H9 (cell line): ENCODE data around the gene TRAPPC13. TPM values are rescaled to one million over a fixed set of nuclear protein-coding genes. Genes with fewer than 3 reads are reported as not detected.

Experiments
- DNase-seq: peaks from one replicate; pipeline ENCODE4 v3.0.0-alpha.2; 2017
- H2AFZ ChIP-seq: one replicate; pipeline ENCODE4 v1.6.1; 2013; ENCODE audit warnings: mild to moderate bottlenecking, low read length, control low read depth, moderate library complexity
- H2AK5ac ChIP-seq: 2 replicates; pipeline ENCODE4 v1.6.1; 2013; ENCODE audit warnings: low read length, control low read depth, mixed read lengths; ENCODE audit not compliant: insufficient read length
- H2BK120ac ChIP-seq: one replicate; pipeline ENCODE4 v1.6.1; 2013; ENCODE audit warnings: low read depth, mild to moderate bottlenecking, low read length, control low read depth, inconsistent platforms; ENCODE audit not compliant: poor library complexity, severe bottlenecking
- H2BK12ac ChIP-seq: 2 replicates; pipeline ENCODE4 v1.6.1; 2013; ENCODE audit warnings: low read length, control low read depth, mixed read lengths, low read depth; ENCODE audit not compliant: insufficient read length
- H2BK15ac ChIP-seq: 2 replicates; pipeline ENCODE4 v1.6.1; 2013; ENCODE audit warnings: low read depth, low read length, control low read depth
- H2BK20ac ChIP-seq: one replicate; pipeline ENCODE4 v1.6.1; 2013; ENCODE audit warnings: low read depth, mild to moderate bottlenecking, low read length, control low read depth, inconsistent platforms; ENCODE audit not compliant: poor library complexity, severe bottlenecking
- H2BK5ac ChIP-seq: 2 replicates; pipeline ENCODE4 v1.6.1; 2013; ENCODE audit warnings: low read length, control low read depth, mixed read lengths; ENCODE audit not compliant: insufficient read length
- H3K14ac ChIP-seq: 2 replicates; pipeline ENCODE4 v1.6.1; 2013; ENCODE audit warnings: low read length, control low read depth; ENCODE audit not compliant: insufficient read depth
- H3K18ac ChIP-seq: 2 replicates; pipeline ENCODE4 v1.6.1; 2013; ENCODE audit warnings: low read depth, mild to moderate bottlenecking, mixed read lengths, low read length, control low read depth; ENCODE audit not compliant: insufficient read length
- H3K23ac ChIP-seq: 2 replicates; pipeline ENCODE4 v1.6.1; 2013; ENCODE audit warnings: low read length, control low read depth, mixed read lengths, low read depth; ENCODE audit not compliant: insufficient read length
- H3K23me2 ChIP-seq: 2 replicates; pipeline ENCODE4 v1.6.1; 2013; ENCODE audit warnings: low read depth, mild to moderate bottlenecking, mixed read lengths, low read length, control low read depth; ENCODE audit not compliant: insufficient read length, poor library complexity, severe bottlenecking
- H3K27ac ChIP-seq: 2 replicates; pipeline ENCODE4 v1.5.1; 2013; ENCODE audit warnings: low read length, control low read depth, mixed read lengths, low read depth; ENCODE audit not compliant: insufficient read length
- H3K27me3 ChIP-seq: 2 replicates; pipeline ENCODE4 v1.6.1; 2013; ENCODE audit warnings: low read length, control low read depth, inconsistent platforms; ENCODE audit not compliant: insufficient read depth
- H3K4ac ChIP-seq: 2 replicates; pipeline ENCODE4 v1.6.1; 2013; ENCODE audit warnings: low read depth, mild to moderate bottlenecking, control low read depth, inconsistent platforms, low read length, moderate library complexity
- H3K4me1 ChIP-seq: 2 replicates; pipeline ENCODE4 v1.6.1; 2013; ENCODE audit warnings: low read length, control low read depth, inconsistent platforms; ENCODE audit not compliant: insufficient read depth
- H3K4me2 ChIP-seq: 2 replicates; pipeline ENCODE4 v1.6.1; 2013; ENCODE audit warnings: low read length, control low read depth, mixed read lengths; ENCODE audit not compliant: insufficient read length, insufficient read depth
- H3K56ac ChIP-seq: 2 replicates; pipeline ENCODE4 v1.6.1; 2013; ENCODE audit warnings: low read depth, mild to moderate bottlenecking, mixed read lengths, low read length, control low read depth; ENCODE audit not compliant: insufficient read length
- H3K79me1 ChIP-seq: 2 replicates; pipeline ENCODE4 v1.6.1; 2013; ENCODE audit warnings: low read depth, mild to moderate bottlenecking, moderate library complexity, low read length, control low read depth, inconsistent platforms; ENCODE audit not compliant: insufficient read depth, poor library complexity, severe bottlenecking
- H3K79me2 ChIP-seq: 2 replicates; pipeline ENCODE4 v1.6.1; 2013; ENCODE audit warnings: low read length, control low read depth, inconsistent platforms; ENCODE audit not compliant: insufficient read depth
- H3K9ac ChIP-seq: 2 replicates; pipeline ENCODE4 v1.6.1; 2013; ENCODE audit warnings: low read length, control low read depth, mixed read lengths; ENCODE audit not compliant: insufficient read length; ENCODE audit errors: extremely low read depth
- H3K9me3 ChIP-seq: one replicate; pipeline ENCODE4 v1.6.1; 2013; ENCODE audit warnings: low read depth, low read length, inconsistent platforms; ENCODE audit not compliant: control insufficient read depth
- H3T11ph ChIP-seq: one replicate; pipeline ENCODE4 v1.6.1; 2013; ENCODE audit warnings: mild to moderate bottlenecking, low read length, control low read depth, inconsistent platforms
- H4K20me1 ChIP-seq: one replicate; pipeline ENCODE4 v1.6.1; 2013; ENCODE audit not compliant: control insufficient read depth, insufficient read length, insufficient read depth
- H4K5ac ChIP-seq: 2 replicates; pipeline ENCODE4 v1.6.1; 2013; ENCODE audit warnings: low read depth, mild to moderate bottlenecking, mixed read lengths, low read length, control low read depth; ENCODE audit not compliant: insufficient read length
- H4K8ac ChIP-seq: replicated peaks from 2 replicates; pipeline ENCODE4 v1.6.1; 2013; ENCODE audit warnings: low read length, control low read depth, mixed read lengths, low read depth; ENCODE audit not compliant: insufficient read length
- H4K91ac ChIP-seq: 2 replicates; pipeline ENCODE4 v1.6.1; 2013; ENCODE audit warnings: low read depth, mild to moderate bottlenecking, moderate library complexity, mixed read lengths, low read length, control low read depth; ENCODE audit not compliant: insufficient read length
- H3K27ac Mint-ChIP-seq, 3 experiments: 2 replicates in 2 of 3; 3 replicates in 1 of 3; pipeline ENCODE4 v1.8.0; 2020 to 2021; ENCODE audit warnings: mixed read lengths in 3 of 3, mild to moderate bottlenecking in 1 of 3, moderate library complexity in 1 of 3
- H3K27me3 Mint-ChIP-seq: 2 replicates; pipeline ENCODE4 v1.8.0; 2021; ENCODE audit warnings: low read depth, mild to moderate bottlenecking, moderate library complexity, mixed read lengths
- H3K36me3 Mint-ChIP-seq, 3 experiments: 2 replicates in 2 of 3; 3 replicates in 1 of 3; pipeline ENCODE4 v1.8.0; 2020 to 2021; ENCODE audit warnings: low read depth in 3 of 3, mixed read lengths in 3 of 3; ENCODE audit not compliant: insufficient read depth in 1 of 3
- H3K4me1 Mint-ChIP-seq, 2 experiments: 2 replicates each; pipeline ENCODE4 v1.8.0; 2020; ENCODE audit warnings: mixed read lengths in 2 of 2
- H3K4me3 Mint-ChIP-seq, 2 experiments: 2 replicates in 1 of 2; 3 replicates in 1 of 2; pipeline ENCODE4 v1.8.0; 2020 to 2021; ENCODE audit warnings: mild to moderate bottlenecking in 2 of 2, mixed read lengths in 2 of 2, moderate library complexity in 1 of 2
- H3K9me3 Mint-ChIP-seq, 2 experiments: 2 replicates in 1 of 2; 3 replicates in 1 of 2; pipeline ENCODE4 v1.8.0; 2020; ENCODE audit warnings: mild to moderate bottlenecking in 2 of 2, mixed read lengths in 2 of 2, moderate library complexity in 1 of 2
- WGBS: extraction: QIAGEN DNeasy Blood & Tissue Kit; methylation state at CpG from one replicate; pipeline ENCODE4 v1.1.7; 2013; ENCODE audit warnings: missing lambda C conversion rate, low lambda C conversion rate, mixed read lengths; ENCODE audit not compliant: insufficient read length; ENCODE audit errors: extremely low coverage; 5-methylcytosine and 5-hydroxymethylcytosine counted together
- total RNA-seq: library from RNA; stranded (reverse); gene quantifications from 2 replicates; pipeline ENCODE4 v1.2.1, GENCODE V29; 2021
- TF ChIP-seq, protein P1 (sequence below): fragments of 200-600 bp; sonication (generic); conservative IDR thresholded peaks from 3 replicates; pipeline ENCODE4 v1.8.0; 2021; ENCODE audit warnings: antibody characterized with exemption, mild to moderate bottlenecking

Gene TRAPPC13
- total RNA-seq, 1 experiment from 2014 or later, result 16.7 TPM

GRCh38 chr5:65682148-65682547 lies 57.3 kb downstream of the TRAPPC13 start:
- no peak overlapping the region for H4K91ac ChIP-seq
- H3T11ph ChIP-seq, result no peak overlapping the region
- H3K9ac ChIP-seq, result no peak overlapping the region
- H3K27me3 ChIP-seq, result no peaks in the 10 kb centered on the region
- Mint-ChIP-seq H3K36me3 (peaks cover 14 to 37% (median 29%) of the 10 kb centered on the region in 3 experiments; a peak in 6 of 7 replicates), H3K9me3 (no peaks in the 10 kb centered on the region), H3K4me1 (no peaks in the 10 kb centered on the region), H3K4me3 (no peak overlapping the region), H3K27me3 (no peaks in the 10 kb centered on the region), H3K27ac (no peak overlapping the region)
- DNase-seq, result no peak
- H3K56ac ChIP-seq, result no peak overlapping the region
- H3K4me2 ChIP-seq, result no peak overlapping the region
- no peak overlapping the region for H3K18ac ChIP-seq
- no peak overlapping the region for H2BK12ac ChIP-seq
- no peak overlapping the region for H2BK5ac ChIP-seq
- H2BK15ac ChIP-seq, result no peak overlapping the region
- H3K79me1 ChIP-seq, result no peaks in the 10 kb centered on the region
- no peak overlapping the region for H3K14ac ChIP-seq
- H3K23me2 ChIP-seq, result no peaks in the 10 kb centered on the region
- no peak overlapping the region for H2AFZ ChIP-seq
- H4K20me1 ChIP-seq, result no peaks in the 10 kb centered on the region
- WGBS, result no CpG with 5 or more reads among the region's 3 CpGs
- no peak overlapping the region for H2BK120ac ChIP-seq
- H2AK5ac ChIP-seq, result no peak overlapping the region
- no peak overlapping the region for H3K27ac ChIP-seq
- no peaks in the 10 kb centered on the region for H3K4me1 ChIP-seq
- no peak overlapping the region for H3K23ac ChIP-seq
- H2BK20ac ChIP-seq, result no peak overlapping the region
- no peak overlapping the region for H3K4ac ChIP-seq
- no peaks in the 10 kb centered on the region for H3K9me3 ChIP-seq
- no peaks in the 10 kb centered on the region for H3K79me2 ChIP-seq
- no peak overlapping the region for H4K5ac ChIP-seq
- TF ChIP-seq, protein P1, sequence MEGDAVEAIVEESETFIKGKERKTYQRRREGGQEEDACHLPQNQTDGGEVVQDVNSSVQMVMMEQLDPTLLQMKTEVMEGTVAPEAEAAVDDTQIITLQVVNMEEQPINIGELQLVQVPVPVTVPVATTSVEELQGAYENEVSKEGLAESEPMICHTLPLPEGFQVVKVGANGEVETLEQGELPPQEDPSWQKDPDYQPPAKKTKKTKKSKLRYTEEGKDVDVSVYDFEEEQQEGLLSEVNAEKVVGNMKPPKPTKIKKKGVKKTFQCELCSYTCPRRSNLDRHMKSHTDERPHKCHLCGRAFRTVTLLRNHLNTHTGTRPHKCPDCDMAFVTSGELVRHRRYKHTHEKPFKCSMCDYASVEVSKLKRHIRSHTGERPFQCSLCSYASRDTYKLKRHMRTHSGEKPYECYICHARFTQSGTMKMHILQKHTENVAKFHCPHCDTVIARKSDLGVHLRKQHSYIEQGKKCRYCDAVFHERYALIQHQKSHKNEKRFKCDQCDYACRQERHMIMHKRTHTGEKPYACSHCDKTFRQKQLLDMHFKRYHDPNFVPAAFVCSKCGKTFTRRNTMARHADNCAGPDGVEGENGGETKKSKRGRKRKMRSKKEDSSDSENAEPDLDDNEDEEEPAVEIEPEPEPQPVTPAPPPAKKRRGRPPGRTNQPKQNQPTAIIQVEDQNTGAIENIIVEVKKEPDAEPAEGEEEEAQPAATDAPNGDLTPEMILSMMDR, result no peak
- H4K8ac ChIP-seq, result no peak overlapping the region
